ENCODE results near the gene POR. TPM values are rescaled to one million over a fixed set of nuclear protein-coding genes. Genes with fewer than 3 reads are reported as not detected.

Gene POR
- total and polyA plus RNA-seq, 2 of the 13 experiments (the other 11 are each of a cell fraction or from before 2014, with no cell fraction given): 145 to 266 TPM

DNA sequence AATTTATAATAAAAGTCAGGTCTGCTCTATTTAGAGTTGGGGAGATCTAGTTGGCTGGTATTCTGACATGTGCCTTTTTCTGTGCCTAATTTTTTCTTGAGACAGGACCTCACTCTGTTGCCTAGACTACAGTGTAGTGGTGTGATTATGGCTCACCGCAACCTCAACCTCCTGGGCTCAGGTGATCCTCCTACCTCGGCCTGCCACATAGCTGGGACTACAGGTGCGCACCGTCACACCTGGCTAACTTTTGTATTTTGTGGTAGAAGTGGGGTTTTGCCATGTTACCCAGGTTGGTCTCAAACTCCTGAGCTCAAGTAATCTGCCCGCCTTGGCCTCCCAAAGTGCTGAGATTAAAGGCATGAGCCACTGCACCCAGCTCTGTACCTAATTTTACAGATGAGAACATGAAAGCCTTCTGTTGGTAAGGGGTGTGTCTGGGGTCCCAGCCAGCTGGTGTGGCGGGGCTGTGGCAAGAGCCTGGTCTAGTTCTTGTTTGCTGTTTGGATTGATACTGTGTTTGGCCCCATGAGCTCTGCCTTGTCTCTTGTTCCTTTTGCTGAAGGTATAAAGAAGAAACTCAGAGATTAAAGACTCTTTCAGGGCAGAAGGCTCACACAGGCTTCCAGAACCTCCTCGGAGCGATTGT is 31.4 kb downstream of the POR start:
- BruUV-seq (replicated peaks): no TSS peak
- H4K20me1 ChIP-seq (ENCODE audit: insufficient read depth, low read length): peaks cover 88% of the 10 kb centered on the region
- peaks cover 9 to 46% of the 10 kb centered on the region in 2 experiments for H3K36me3 ChIP-seq (replicated peaks in 1 of 2; ENCODE audit: control insufficient read depth in 1 of 2, insufficient read depth in 2 of 2, low read length in 2 of 2)
- in situ Hi-C loops (cut with HindIII; ENCODE audit: extremely low pct_ligation_motif_present, low pct_unique_long_range_greater_than_20kb): no loop called here
- ATAC-seq (no peak), FAIRE-seq (no peak), DNase-seq (ENCODE audit: low spot score) (no peak)
- POLR2A ChIA-PET: interaction anchor here (1.0 to 1.6 kb wide), 9 partner anchors 10 to 47 kb away, joined by 3 to 9 read pairs (median 4); partner anchors contain the start of gene POR
- H3K9me3 ChIP-seq (ENCODE audit: low read length): no peaks in the 10 kb centered on the region
- peaks cover 91% of the 10 kb centered on the region for H3K79me2 ChIP-seq (ENCODE audit: insufficient read depth, low read length)
- no peaks in the 10 kb centered on the region for H3K27me3 ChIP-seq (ENCODE audit: control insufficient read depth in 1 of 2, insufficient read depth in 2 of 2, low read length in 2 of 2)
- WGBS (ENCODE audit: low lambda C conversion rate): 85% methylated on average over 8 of the region's 8 CpGs
- peaks cover 77% of the 10 kb centered on the region for H3K4me1 ChIP-seq (ENCODE audit: insufficient read depth, low read length)
- no peak overlapping the region for H3K9ac ChIP-seq (ENCODE audit: insufficient read depth, low read depth, low read length)
- no peak for TF ChIP-seq NFIB (CRISPR knock-in tag; IDR thresholded peaks at IDR 0.05; ENCODE audit: borderline replicate concordance)
- TF ChIP-seq, protein P1, sequence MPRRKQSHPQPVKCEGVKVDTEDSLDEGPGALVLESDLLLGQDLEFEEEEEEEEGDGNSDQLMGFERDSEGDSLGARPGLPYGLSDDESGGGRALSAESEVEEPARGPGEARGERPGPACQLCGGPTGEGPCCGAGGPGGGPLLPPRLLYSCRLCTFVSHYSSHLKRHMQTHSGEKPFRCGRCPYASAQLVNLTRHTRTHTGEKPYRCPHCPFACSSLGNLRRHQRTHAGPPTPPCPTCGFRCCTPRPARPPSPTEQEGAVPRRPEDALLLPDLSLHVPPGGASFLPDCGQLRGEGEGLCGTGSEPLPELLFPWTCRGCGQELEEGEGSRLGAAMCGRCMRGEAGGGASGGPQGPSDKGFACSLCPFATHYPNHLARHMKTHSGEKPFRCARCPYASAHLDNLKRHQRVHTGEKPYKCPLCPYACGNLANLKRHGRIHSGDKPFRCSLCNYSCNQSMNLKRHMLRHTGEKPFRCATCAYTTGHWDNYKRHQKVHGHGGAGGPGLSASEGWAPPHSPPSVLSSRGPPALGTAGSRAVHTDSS (CRISPR knock-in tag; conservative IDR thresholded peaks at IDR 0.05): no peak
- no peak for TF ChIP-seq ZSCAN29 (CRISPR knock-in tag; conservative IDR thresholded peaks at IDR 0.05)
- no peak for TF ChIP-seq SNAI1 (CRISPR knock-in tag; IDR thresholded peaks at IDR 0.05; ENCODE audit: borderline replicate concordance)
- TF ChIP-seq, protein P2, sequence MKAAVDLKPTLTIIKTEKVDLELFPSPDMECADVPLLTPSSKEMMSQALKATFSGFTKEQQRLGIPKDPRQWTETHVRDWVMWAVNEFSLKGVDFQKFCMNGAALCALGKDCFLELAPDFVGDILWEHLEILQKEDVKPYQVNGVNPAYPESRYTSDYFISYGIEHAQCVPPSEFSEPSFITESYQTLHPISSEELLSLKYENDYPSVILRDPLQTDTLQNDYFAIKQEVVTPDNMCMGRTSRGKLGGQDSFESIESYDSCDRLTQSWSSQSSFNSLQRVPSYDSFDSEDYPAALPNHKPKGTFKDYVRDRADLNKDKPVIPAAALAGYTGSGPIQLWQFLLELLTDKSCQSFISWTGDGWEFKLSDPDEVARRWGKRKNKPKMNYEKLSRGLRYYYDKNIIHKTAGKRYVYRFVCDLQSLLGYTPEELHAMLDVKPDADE (CRISPR knock-in tag; IDR thresholded peaks at IDR 0.05): no peak
- TF ChIP-seq SMAD1 (CRISPR knock-in tag; IDR thresholded peaks at IDR 0.05; ENCODE audit: borderline replicate concordance, low read depth): no peak
- TF ChIP-seq AHR (CRISPR knock-in tag; IDR thresholded peaks at IDR 0.05): no peak
- TF ChIP-seq TARDBP (CRISPR knock-in tag; IDR thresholded peaks at IDR 0.05): no peak
- no peak for TF ChIP-seq ZNF614 (CRISPR knock-in tag; IDR thresholded peaks at IDR 0.05; ENCODE audit: borderline replicate concordance)
- TF ChIP-seq ZNF136 (CRISPR knock-in tag; IDR thresholded peaks at IDR 0.05; ENCODE audit: low read depth): no peak
- no peak for TF ChIP-seq MLLT10 (CRISPR knock-in tag; IDR thresholded peaks at IDR 0.05)
- TF ChIP-seq ZNF550 (CRISPR knock-in tag; IDR thresholded peaks at IDR 0.05; ENCODE audit: borderline replicate concordance): no peak
- TF ChIP-seq NCOA1 (CRISPR knock-in tag; IDR thresholded peaks at IDR 0.05): no peak
- no peak for TF ChIP-seq U2AF2 (IDR thresholded peaks at IDR 0.05; ENCODE audit: low read depth, low read length)
- no peak for TF ChIP-seq KLF9 (CRISPR knock-in tag; IDR thresholded peaks at IDR 0.05; ENCODE audit: low read depth)
- no peak for TF ChIP-seq RFXANK (CRISPR knock-in tag; IDR thresholded peaks at IDR 0.05)
- TF ChIP-seq DR1 (CRISPR knock-in tag; IDR thresholded peaks at IDR 0.05): no peak
- TF ChIP-seq SATB2 (CRISPR knock-in tag; IDR thresholded peaks at IDR 0.05): no peak
- CTCF ChIA-PET (ENCODE audit: low intra/inter-chr PET ratio, low total read pairs): no interaction called here
- no peak overlapping the region for H2AFZ ChIP-seq (ENCODE audit: low read length)
- intact Hi-C loops (cut with micrococcal nuclease; ENCODE audit: unreplicated experiment): no loop called here
- H3K4me2 ChIP-seq (ENCODE audit: low read depth, low read length): no peak overlapping the region
- H3K27ac ChIP-seq (ENCODE audit: extremely low read length, insufficient read depth, low read length): peak overlapping the region; percentile 60
- no peak overlapping the region for H3K4me3 ChIP-seq (replicated peaks in 1 of 3; ENCODE audit: insufficient read depth in 1 of 3, low read depth in 2 of 3, low read length in 3 of 3)
